HG03520 (cell line): ENCODE measurements around the gene INSC.
A peak's percentile ranks its signal among the peaks of the same experiment; 100 is the strongest.
"Not testable (repeated sequence)": the region's sequence is repeated elsewhere in the genome, so short reads cannot be mapped to it uniquely, and the experiment has no call there.

Source experiments
- ATAC-seq: cut with Tn5 transposase; IDR thresholded peaks from one replicate; pipeline ENCODE4 v1.9.1; 2021; ENCODE audit warnings: mild to moderate bottlenecking, moderate library complexity; ENCODE audit not compliant: unreplicated experiment

The INSC gene, protein sequence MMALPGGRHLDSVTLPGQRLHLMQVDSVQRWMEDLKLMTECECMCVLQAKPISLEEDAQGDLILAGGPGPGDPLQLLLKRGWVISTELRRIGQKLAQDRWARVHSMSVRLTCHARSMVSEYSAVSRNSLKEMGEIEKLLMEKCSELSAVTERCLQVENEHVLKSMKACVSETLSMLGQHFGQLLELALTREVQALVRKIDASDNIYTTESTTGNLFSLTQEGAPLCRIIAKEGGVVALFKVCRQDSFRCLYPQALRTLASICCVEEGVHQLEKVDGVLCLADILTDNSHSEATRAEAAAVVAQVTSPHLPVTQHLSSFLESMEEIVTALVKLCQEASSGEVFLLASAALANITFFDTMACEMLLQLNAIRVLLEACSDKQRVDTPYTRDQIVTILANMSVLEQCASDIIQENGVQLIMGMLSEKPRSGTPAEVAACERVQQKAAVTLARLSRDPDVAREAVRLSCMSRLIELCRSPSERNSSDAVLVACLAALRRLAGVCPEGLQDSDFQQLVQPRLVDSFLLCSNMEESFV

DNA sequence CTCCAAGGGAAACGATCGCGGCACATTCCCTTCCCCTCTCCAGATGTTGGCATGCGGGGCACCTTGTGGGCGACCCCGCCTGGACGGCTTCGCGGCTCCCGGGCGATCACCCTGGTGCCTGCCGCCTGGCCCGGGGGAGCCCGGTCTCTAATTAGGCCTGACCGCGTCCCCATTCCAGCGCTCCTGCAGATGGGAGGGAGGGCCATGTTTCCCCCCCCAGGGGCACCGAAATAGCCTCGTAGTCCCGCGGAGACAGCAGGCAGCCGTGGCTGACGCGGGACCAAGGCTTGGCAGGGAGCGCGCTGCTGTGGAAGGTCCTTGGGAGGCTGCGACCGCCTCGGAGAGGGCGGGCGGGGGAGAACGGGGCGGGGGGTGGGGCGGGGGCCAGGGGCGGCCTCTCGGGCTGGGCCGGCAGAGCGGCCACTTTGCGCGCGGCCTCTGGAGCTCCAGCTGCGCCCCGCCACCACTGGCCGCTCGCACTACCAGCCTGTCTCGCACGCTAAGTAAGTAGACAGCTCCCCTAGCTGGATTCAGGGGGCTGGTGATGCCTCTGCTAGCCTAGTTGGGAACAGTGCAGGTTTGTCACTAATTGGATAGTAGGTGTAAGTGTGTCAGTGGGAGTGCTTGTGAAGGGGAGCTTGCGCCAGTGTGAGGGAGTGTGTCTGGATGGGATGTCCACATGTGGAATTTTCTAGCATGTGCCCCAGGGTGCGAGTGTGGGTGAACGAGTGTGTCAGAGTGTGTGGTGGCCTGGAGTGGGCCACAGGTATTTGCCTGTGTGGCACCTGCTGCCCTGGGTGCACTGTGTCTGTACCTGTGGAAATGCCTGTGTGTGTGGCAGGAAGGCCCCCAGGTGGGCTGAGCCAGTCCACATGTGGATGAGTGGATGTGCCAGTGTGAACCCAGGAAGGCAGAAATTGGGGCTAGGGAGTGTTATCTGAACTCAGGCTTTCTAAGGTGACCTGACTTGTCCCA, at the start of gene INSC:
Gene INSC, plus strand, starts transcription at position 423 of the 975 bp plus-strand sequence. CDS start 34,252 bp downstream, outside the sequence.
- no peak for ATAC-seq

DNA sequence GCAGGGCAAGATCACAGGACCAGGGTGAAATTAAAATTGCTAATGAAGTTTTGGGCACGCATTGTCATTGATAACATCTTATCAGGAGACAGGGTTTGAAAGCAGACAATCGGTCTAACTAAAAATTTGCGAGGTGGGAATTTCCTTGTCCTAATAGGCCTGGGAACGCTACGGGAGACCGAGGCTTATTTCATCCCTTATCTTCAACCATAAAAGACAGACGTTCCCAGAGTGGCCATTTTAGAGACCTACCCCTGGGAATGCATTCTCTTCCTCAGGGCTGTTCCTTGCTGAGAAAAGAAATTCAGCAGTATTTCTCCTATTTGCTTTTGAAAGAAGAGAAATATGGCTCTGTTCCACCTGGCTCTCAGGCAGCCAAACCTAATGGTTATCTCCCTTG, 45.0 kb upstream of the INSC start:
- ATAC-seq, result not testable (repeated sequence)

DNA sequence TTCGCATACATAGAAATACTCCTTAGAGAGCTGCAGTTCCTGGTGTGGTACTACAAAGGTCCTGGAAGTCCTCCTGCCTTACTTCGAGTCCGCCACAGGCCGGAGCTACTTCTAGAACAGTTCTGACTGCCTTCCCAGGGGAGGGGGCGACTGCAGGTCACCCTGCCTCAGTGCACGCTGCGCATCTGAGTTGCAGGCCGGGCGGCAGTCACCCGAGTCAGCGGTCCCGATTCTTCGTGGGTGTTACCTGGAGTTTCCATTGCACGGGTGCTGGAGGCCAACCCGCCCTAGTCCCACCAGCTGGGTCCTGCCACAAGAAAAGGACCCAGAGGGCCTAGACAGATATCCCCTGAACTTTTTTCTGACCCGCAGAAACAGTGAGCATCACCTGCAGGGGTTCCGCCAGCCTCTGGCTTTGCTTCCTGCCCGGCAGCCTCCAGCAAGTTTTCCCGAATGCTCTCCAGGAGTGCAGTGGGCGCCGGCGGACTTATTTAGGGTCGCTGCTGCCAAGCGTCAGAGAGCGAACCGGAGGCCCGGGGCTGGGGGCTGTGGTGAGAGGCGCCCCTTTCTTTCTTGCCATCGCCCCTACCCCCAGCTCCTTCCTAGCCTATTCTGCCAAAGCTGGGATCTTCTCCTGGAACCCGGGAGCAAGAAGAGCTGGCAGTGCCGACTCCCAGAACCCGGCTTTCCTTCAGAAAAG, 43.0 kb upstream of the INSC start:
- no peak for ATAC-seq

DNA sequence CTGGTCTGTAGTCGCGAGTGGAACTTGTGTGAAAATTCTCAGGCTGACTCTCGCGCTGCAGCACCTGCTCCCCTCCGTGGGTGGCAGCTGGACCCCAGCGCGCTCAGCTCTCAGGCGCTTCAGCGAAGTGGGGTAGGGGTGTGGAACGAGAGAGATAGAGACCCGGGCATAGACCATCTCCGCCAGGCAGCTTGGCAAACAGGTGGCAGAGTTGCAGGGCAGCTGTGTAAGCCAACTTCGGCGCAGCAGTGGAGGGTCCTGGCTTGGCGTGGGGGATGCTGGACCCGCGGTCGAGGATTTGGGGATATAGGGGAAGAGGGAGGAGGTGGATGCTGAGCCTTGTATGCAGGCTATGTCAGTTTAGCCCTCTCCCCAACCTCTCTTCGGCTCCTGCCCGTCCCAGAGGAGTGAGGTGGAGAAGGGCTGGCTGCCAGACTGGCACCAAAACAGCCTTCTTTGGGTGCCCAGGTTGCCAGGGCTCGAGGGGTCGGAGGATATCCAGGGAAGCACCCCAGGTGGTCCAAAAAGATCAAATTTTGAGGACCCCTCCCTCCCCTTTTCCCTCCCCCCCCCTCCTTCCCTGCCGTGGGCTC, 42.1 kb upstream of the INSC start:
- ATAC-seq, result no peak

DNA sequence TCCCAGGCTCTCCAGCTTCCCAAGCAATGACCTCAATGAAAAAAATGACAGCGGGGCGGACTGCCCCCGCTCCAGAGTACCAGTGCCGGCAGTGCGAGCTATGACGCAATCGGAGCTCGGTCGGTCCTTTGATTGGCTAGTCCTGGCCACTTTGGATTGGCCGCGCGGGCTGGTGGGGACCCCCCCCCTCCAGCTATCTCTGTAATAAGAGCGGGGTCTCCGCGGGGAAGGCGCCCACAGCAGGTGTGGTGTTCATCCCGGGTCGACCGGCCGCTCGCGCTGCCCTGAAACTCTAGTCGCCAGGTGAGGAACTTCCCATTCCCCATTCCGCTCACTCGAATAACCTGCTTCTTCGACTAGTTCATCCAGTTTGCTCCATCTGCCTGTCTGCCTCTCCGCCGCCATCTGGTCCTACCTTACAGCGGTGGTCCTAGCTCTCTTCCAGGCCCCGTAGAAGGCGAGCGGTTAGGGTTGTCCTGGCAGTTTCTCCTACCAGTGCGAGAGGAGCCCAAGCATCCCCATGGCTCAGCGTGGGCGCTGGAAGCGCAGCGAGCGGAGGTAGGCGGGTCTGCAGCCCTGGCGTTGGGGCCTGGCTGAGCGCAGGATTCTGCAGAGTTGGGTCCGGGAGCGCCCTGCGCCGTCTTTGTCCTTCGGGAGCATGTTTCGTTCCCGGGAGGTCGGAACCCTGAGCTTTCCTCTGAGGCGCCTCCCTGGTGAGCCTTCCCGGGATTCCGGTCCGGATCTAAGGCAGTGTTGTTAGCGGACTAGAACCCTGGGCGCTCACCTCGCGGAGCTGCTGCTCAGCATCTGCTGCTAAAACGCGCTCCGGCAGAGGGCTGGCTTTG, 41.1 kb upstream of the INSC start, which contains the start of gene CALCB:
Gene CALCB, plus strand, starts transcription at position 233 of the 845 bp plus-strand sequence. CDS start 1,126 bp downstream, outside the sequence.
- ATAC-seq, result no peak

DNA sequence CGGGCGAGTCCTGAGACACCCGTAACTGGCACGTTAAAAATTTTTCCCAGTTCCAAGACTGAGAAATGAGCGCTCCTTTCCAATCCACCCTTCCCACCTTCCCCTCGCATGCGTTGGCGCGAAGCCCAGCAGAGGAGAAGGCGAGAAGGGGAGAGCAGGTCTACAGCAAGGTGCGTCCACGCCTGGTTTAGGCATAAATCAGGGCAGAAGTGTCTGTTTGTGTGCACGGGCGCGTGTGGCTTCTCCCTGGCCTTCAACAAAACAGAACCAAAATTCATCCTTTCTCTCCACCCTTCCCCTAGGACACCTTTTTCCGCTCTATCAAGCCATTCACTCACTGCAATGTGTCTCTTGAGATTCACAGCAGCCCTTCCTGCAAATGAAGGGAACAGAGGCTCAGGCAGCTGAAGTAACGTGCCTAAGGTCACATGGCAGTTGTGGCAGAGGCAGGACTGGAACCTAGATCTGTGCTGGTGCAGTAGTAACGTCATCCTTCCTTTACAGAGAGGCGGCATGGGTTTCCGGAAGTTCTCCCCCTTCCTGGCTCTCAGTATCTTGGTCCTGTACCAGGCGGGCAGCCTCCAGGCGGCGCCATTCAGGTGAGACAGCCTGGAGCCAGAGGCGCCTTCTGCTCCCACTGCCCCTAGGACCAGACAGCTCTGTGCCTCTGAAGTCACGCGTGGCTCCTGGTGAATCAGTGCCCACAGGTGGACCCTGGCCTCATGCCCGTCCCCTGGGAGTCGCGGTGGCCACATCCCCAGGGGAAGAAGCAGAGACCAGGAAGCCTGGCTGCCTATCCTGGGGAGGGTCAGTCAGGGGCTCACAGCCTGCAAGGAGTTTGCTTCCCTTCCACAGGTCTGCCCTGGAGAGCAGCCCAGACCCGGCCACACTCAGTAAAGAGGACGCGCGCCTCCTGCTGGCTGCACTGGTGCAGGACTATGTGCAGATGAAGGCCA, 40.2 kb upstream of the INSC start:
- peak; percentile 92 for ATAC-seq

DNA sequence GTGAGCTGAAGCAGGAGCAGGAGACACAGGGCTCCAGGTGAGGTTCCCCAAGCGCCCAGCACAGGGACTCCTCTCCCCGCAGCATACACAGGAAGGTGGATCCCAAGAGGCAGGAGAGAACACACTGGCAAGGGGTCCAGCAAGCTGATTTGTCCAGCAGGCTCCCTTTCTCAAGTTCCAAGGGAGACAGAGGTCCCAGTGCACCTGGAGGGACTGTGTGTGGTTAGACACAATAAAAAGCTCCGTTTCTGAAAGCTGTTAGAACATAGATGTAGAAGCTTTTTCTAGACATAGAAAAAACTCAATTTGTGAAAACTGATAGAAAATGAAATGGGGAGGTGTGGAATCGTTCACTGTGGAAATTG, 39.6 kb upstream of the INSC start:
- no peak for ATAC-seq

DNA sequence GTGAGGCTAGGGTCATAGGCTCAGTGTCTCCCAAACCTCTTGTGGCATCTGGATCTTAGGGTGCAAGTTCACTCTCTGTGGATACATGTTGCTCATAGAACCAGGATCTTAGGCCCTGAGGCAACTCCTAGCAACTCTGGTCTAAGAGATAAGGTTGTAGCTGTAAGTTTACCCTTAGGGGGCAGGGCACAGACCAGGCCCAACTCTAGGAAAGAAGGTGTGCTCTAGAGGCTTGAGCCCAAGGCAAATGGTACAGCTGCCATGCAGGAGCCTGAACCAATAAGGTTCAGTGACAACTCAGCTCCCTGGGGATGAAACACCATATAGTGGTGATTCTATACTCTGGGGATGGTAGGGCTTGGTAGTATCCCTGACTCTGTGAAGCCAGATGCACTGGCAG, 23.5 kb upstream of the INSC start:
- ATAC-seq, result no peak

DNA sequence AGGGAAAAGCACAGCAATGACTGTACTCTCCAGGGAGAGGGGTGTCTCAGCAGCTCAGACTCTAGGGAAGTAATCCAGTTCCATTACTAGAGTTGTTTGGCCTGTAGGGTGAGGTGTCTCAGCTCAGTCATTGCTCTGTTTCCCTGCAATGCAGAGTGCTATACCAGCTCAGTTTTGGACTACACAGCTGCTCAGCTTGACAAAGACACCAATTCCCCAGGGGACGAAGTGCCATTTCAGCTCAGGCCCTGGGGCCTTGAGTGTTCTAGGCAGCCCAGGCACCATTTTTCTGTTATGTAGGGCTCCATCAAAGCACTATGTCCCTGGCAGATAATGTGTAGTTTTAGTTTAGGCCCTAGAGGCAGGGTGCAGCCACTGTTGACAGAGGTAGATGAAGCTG, 23.1 kb upstream of the INSC start:
- no peak for ATAC-seq

DNA sequence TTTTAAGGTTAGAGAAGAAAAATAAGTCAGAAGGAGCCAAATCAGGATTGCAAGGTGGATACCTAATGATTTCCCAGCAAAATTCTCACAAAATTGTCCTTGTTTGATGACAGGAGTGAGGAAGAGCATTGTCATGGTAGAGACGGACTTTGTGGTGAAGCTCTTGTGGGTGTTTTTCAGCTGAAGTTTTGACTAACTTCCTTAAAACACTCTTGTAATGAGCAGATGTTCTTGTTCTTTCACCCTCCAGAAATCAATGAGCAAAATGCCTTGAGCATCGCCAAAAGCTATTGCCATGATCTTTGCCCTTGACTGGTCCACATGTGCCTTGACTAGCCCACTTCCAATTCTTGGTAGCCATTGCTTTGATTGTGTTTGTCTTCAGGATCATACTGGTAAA, 21.3 kb upstream of the INSC start:
- peak; percentile 91 for ATAC-seq

DNA sequence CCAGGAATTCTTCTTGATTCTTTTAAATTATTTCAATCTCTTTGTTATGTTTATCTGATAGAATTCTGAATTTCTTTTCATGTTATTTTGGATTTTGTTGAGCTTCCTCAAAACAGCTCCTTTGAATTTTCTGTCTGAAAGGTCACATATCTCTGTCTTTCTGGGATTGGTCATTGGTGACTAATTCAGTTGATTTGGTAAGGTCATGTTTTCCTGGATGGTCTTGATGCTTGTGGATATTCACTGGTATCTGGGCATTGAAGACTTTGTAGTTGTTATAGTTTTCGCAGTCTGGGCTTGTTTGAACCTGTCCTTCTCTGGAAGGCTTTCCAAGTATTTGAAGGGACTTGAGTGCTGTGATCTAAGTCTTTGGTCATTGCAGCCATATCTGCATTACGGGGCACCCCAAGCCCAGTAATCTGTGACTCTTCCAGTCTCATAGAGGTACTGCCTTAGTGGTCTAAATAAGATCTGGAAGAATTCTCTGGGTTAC, 18.9 kb upstream of the INSC start:
- no peak for ATAC-seq

DNA sequence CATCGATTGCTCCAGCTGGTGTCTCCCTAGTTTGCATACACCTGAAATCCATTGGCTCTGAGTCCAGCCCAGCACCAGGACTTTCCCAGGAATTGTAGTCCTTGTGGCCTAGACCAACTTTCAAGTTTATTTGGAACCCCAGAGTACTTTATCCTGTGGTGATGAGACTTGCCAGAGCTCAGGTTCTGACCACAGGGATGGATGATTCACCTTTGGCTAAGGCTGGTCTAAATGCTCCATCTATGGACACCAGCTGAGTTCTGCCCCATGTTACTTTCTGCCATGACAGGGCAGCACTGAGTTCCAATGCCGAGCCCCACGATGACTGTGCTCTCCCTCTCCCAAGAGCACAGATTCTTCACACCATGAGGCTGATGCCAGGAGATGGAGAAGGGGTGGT, 17.3 kb upstream of the INSC start:
- ATAC-seq, result no peak

DNA sequence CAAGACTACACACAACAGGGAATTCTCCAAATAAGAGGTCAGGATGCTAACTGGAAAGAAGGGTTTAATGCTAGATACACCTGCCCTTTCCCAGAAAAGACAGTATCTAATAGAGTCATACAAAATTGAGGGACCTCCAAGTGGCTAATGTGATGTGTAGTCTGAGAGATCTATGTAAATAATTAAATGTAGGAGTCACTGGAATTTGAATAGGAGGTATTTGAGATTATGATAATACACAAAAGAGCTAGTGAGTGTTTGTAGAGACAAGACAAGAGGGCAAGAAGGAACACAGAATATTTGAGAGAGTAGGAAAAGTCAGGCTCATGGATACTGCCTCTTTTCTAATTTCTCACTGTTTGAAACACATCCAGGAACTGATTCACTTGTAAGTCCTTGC, 15.5 kb upstream of the INSC start:
- ATAC-seq, result no peak

DNA sequence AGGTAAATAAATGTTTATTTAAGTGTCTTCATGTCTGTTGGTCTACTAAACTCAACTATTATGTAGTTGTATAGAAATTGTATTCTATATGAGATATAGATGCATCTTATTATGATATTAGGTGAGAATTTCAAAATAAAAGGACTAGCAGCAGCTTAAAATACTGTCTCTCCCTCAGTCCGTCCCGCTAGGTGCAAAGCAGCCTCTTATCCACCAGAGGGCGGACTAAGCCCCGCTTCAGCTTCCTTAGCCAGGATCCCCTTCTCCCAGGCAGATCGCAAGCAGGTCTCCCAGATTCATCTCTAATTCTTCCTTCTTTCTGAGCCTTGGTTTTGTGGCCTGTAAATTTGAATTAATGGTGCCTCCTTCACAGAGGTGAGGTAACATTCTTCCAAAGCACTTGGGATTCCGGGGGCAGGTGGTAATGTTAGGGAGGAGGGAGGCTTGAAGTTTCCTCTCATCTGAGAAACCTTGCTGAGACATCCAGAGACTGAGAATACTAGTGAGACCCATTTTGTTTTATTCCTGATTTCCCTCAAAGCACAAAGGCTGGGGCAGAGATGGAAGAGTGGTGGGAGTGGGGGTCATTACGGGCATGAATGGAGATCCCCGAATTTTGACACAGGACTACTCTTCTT, 13.5 kb upstream of the INSC start:
- ATAC-seq, result no peak

DNA sequence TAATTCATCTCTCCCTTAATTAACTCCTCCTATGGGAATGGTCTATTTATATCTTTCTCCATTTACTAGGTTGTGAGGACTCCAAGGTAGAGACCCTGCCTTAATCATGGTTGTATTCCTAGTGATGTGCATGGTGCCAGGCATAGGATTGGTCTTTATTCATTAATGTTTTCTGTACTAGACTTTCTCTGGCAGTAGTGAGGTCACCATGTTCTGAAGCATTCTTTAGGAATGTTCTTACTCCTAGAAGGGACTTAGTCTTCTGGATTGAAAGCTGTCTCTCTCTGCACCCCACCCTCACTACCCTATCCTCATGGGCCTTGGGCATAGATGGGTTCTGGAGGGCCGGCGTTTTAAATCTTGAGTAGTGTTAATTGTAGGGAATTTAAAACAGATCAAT, 10.6 kb upstream of the INSC start:
- no peak for ATAC-seq

DNA sequence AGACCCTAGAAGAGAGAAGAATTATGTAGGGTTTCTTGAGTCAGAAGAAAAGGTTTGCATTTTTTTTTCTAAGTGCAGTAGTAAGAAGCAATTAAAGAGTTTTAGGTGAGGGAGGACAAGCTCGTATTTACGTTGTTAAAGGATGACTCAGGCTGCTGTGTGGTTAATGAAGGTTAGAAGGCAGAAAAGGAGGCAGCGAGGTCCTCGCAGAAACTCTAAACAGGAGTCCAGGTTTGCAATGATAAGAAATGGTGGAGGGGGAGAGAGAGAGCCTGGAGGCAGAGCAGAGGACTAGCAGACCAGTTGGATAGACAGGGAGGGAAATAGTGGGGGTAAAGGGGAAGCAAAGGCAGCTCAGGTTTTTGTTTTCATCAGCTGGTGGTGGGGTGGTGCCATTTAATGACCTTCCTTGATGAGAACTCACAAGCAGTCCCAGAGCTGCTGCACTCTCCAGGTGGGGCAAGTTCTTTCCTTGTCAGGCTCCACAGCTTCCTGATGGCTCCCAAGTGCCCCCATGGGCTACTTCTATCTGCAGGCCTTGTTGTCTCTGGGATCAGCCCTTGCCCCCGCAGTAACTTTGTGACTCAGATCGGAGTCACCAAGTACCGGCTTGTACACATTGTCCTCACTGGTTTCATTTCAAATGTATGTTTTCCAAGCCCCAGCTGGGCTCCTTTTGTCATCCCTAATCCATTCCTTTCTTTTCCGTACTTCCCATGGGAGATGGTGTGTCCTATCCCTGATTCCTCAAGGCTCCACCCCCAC, 8.3 kb upstream of the INSC start:
- no peak for ATAC-seq
